Thyroid gland (tissue), 4 donors: ENCODE data around the gene FRYL.

Experiments used
- CTCF ChIP-seq, 6 experiments: fragments of 200-600 bp in 3 of 6; fragments of 450-650 bp in 3 of 6; sonication (generic) in 3 of 6; IDR thresholded peaks; one replicate each; pipeline ENCODE4 v1.5.1; 2016 to 2019; ENCODE audit warnings: antibody characterized with exemption in 6 of 6, mild to moderate bottlenecking in 2 of 6, inconsistent platforms in 1 of 6, moderate library complexity in 1 of 6
- POLR2A ChIP-seq, 2 donors: fragments of 450-650 bp; IDR thresholded peaks; one replicate each; pipeline ENCODE4 v1.6.1; 2017; ENCODE audit warnings: antibody characterized with exemption in 2 of 2, mild to moderate bottlenecking in 2 of 2, moderate library complexity in 1 of 2

GRCh38 chr4:48694824-48695223 lies 85.3 kb downstream of the FRYL start:
- TF ChIP-seq CTCF (IDR thresholded peaks at IDR 0.05), result no peak
- TF ChIP-seq POLR2A (IDR thresholded peaks at IDR 0.05), result no peak
